Endothelial cell of umbilical vein (primary cell): ENCODE results near the gene LY9. TPM values are rescaled to one million over a fixed set of nuclear protein-coding genes. Genes with fewer than 3 reads are reported as not detected.

Experiments
- BruUV-seq: library from RNA; stranded (reverse); fragments of 400-500 nt; replicated peaks from 2 replicates; lab custom pipeline; 2021; lab: Mats Ljungman, UMichigan
- CTCF ChIA-PET: fragments of 300-600, 350-600 bp; sonication (Branson Sonifier 250); formaldehyde crosslinking; loops from one replicate; lab custom pipeline; 2021; ENCODE audit warnings: antibody characterized with exemption, inconsistent platforms; lab: Charles Lee
- POLR2A ChIA-PET: fragments of 300-600, 350-600 bp; sonication (Branson Sonifier 250); formaldehyde crosslinking; loops from one replicate; lab custom pipeline; 2021; ENCODE audit warnings: antibody characterized with exemption, inconsistent platforms; lab: Charles Lee
- DNase-seq: peaks from one replicate; pipeline ENCODE4 v3.0.0-alpha.2; 2011; ENCODE audit warnings: low read depth, low spot score
- FAIRE-seq: peaks from 2 replicates; lab custom pipeline; 2011; peaks lifted over from hg19 to GRCh38; lab: Jason Lieb, UNC
- H2AFZ ChIP-seq: 2 replicates; pipeline ENCODE4 v1.6.0; 2012; ENCODE audit warnings: low read depth, low read length, control low read depth, inconsistent platforms
- H3K27ac ChIP-seq: 2 replicates; pipeline ENCODE4 v1.5.1; 2011; ENCODE audit warnings: low read depth, mild to moderate bottlenecking, control low read depth, low read length, moderate library complexity; ENCODE audit not compliant: insufficient read depth
- H3K27me3 ChIP-seq, 2 experiments: 2 replicates each; pipeline versions ENCODE4 v1.6.0 to v1.6.1; 2011; ENCODE audit warnings: low read length in 2 of 2, mixed read lengths in 1 of 2; ENCODE audit not compliant: control insufficient read depth in 2 of 2, insufficient read depth in 2 of 2
- H3K36me3 ChIP-seq, 2 experiments: 2 replicates in 1 of 2; 3 replicates in 1 of 2; pipeline ENCODE4 v1.5.1; 2011; ENCODE audit warnings: low read length in 2 of 2, mild to moderate bottlenecking in 1 of 2, moderate library complexity in 1 of 2; ENCODE audit not compliant: control insufficient read depth in 2 of 2, insufficient read depth in 2 of 2; ENCODE audit errors: extremely low read depth in 1 of 2
- H3K4me1 ChIP-seq: 3 replicates; pipeline ENCODE4 v1.5.1; 2011; ENCODE audit warnings: mild to moderate bottlenecking, low read length; ENCODE audit not compliant: control insufficient read depth, insufficient read depth; ENCODE audit errors: extremely low read depth
- H3K4me2 ChIP-seq: 2 replicates; pipeline ENCODE4 v1.6.1; 2011; ENCODE audit warnings: low read length, control low read depth, mixed read lengths; ENCODE audit not compliant: insufficient read depth
- H3K4me3 ChIP-seq, 3 experiments: fragments of 200-600 bp in 1 of 3; sonication (generic), shearing (Covaris generic) in 1 of 3; replicated peaks in 1 of 3; 2 replicates each; pipeline ENCODE4 v1.5.1; 2011 to 2016; ENCODE audit warnings: control low read depth in 3 of 3, low read length in 3 of 3, mild to moderate bottlenecking in 2 of 3, inconsistent platforms in 1 of 3, low read depth in 1 of 3, moderate library complexity in 1 of 3; ENCODE audit not compliant: insufficient read depth in 1 of 3
- H3K79me2 ChIP-seq: 2 replicates; pipeline ENCODE4 v1.6.0; 2012; ENCODE audit warnings: low read length, inconsistent platforms; ENCODE audit not compliant: control insufficient read depth, insufficient read depth
- H3K9ac ChIP-seq: replicated peaks from 2 replicates; pipeline ENCODE3; 2011; ENCODE audit warnings: low read length, control low read depth; ENCODE audit not compliant: insufficient read depth; ENCODE audit errors: extremely low read depth
- H3K9me1 ChIP-seq: replicated peaks from 3 replicates; pipeline ENCODE4 v1.6.0; 2011; ENCODE audit warnings: mild to moderate bottlenecking, low read length; ENCODE audit not compliant: control insufficient read depth, insufficient read depth; ENCODE audit errors: extremely low read depth
- H3K9me3 ChIP-seq: replicated peaks from 2 replicates; pipeline ENCODE4 v1.5.1; 2012; ENCODE audit warnings: low read length, inconsistent platforms; ENCODE audit not compliant: control insufficient read depth, insufficient read depth
- H4K20me1 ChIP-seq: replicated peaks from 2 replicates; pipeline ENCODE3; 2011; ENCODE audit warnings: mild to moderate bottlenecking, low read length; ENCODE audit not compliant: control insufficient read depth, insufficient read depth; ENCODE audit errors: extremely low read depth
- CTCF ChIP-seq, 2 donors: IDR thresholded peaks; 1 replicate in 1 of 2; 2 replicates in 1 of 2; pipeline ENCODE4 v1.5.1; 2011; ENCODE audit warnings: low read length in 2 of 2, mild to moderate bottlenecking in 2 of 2, moderate library complexity in 2 of 2, control low read depth in 1 of 2, inconsistent platforms in 1 of 2, low read depth in 1 of 2; ENCODE audit not compliant: insufficient read depth in 1 of 2; ENCODE audit errors: extremely low read depth in 1 of 2
- EZH2 ChIP-seq: IDR thresholded peaks from 2 replicates; pipeline ENCODE4 v1.6.1; 2012; ENCODE audit warnings: borderline replicate concordance, low read depth, mild to moderate bottlenecking, moderate library complexity, low read length, inconsistent platforms; ENCODE audit not compliant: severe bottlenecking
- FOS ChIP-seq: IDR thresholded peaks from 2 replicates; pipeline ENCODE4 v1.6.1; 2011; ENCODE audit warnings: mild to moderate bottlenecking, low read length, moderate library complexity, borderline replicate concordance; ENCODE audit not compliant: insufficient read depth
- GATA2 ChIP-seq: IDR thresholded peaks from 2 replicates; pipeline ENCODE4 v1.7.0; 2011; ENCODE audit warnings: low read depth, mild to moderate bottlenecking, moderate library complexity, mixed read lengths, low read length; ENCODE audit not compliant: insufficient read length, insufficient read depth
- JUN ChIP-seq: IDR thresholded peaks from 2 replicates; pipeline ENCODE4 v1.6.1; 2011; ENCODE audit warnings: borderline replicate concordance, low read depth; ENCODE audit not compliant: insufficient read length, insufficient read depth
- MAX ChIP-seq: IDR thresholded peaks from 2 replicates; pipeline ENCODE4 v1.6.1; 2011; ENCODE audit not compliant: insufficient read depth, insufficient read length
- MYC ChIP-seq: IDR thresholded peaks from one replicate; pipeline ENCODE4 v1.6.1; 2011; ENCODE audit warnings: mild to moderate bottlenecking, low read depth, low read length
- POLR2A ChIP-seq: IDR thresholded peaks from 2 replicates; pipeline ENCODE4 v1.6.1; 2012; ENCODE audit warnings: low read depth, mild to moderate bottlenecking, control low read depth, low read length
- POLR2AphosphoS5 ChIP-seq: IDR thresholded peaks from 2 replicates; pipeline ENCODE4 v1.6.1; 2012; ENCODE audit warnings: low read depth, mild to moderate bottlenecking, control low read depth, low read length, moderate library complexity; ENCODE audit not compliant: insufficient read depth
- dilution Hi-C: fragments of 300-500 bp; cut with MboI; formaldehyde crosslinking; loops from one replicate; pipeline ENCODE4 v1.15.0; 2019; ENCODE audit warnings: low sequenced_read_pairs; ENCODE audit not compliant: extremely low pct_ligation_motif_present
- intact Hi-C: fragments of 100-400 bp; cut with micrococcal nuclease; formaldehyde crosslinking; loops from one replicate; pipeline ENCODE4 v1.10.0; 2022
- polyA plus RNA-seq, 4 experiments: library from polyadenylated mRNA; depleted of rRNA in 3 of 4; stranded (reverse) in 3 of 4; unstranded in 1 of 4; fragments of >200 nt; gene quantifications; 2 replicates each; pipeline versions ENCODE4 v1.2.1 to v1.2.3, GENCODE V29; 2011 to 2012; ENCODE audit warnings: missing spikeins in 1 of 4
- total RNA-seq: library from RNA; stranded (reverse); gene quantifications from 2 replicates; pipeline ENCODE4 v1.2.3, GENCODE V29; 2021

Gene LY9
- total and polyA plus RNA-seq, 2 donors (not counting 3 experiments of a cell fraction or from before 2014, with no cell fraction given), result not detected

- TF ChIP-seq GATA2 (no peak), MAX (no peak), EZH2 (no peak), JUN (no peak), FOS (no peak), POLR2AphosphoS5 (no peak), CTCF (IDR thresholded peaks at IDR 0.05; ENCODE audit: extremely low read depth in 1 of 2, insufficient read depth in 1 of 2, low read depth in 1 of 2, low read length in 2 of 2) (no peak), MYC (no peak), POLR2A (no peak)
- no peaks in the 10 kb centered on the region for H3K79me2 ChIP-seq
- no peaks in the 10 kb centered on the region for H3K36me3 ChIP-seq
- dilution Hi-C loops, result no loop called here
- no peak overlapping the region for H3K4me3 ChIP-seq
- CTCF ChIA-PET, result no interaction called here
- H3K9me3 ChIP-seq, result no peaks in the 10 kb centered on the region
- no peak overlapping the region for H2AFZ ChIP-seq
- DNase-seq (no peak), FAIRE-seq (no peak)
- H3K9me1 ChIP-seq, result no peaks in the 10 kb centered on the region
- POLR2A ChIA-PET, result no interaction called here
- H3K4me2 ChIP-seq, result no peak overlapping the region
- H3K27me3 ChIP-seq, result peaks cover 2 to 7% of the 10 kb centered on the region in 2 experiments
- no peaks in the 10 kb centered on the region for H4K20me1 ChIP-seq
- no peak overlapping the region for H3K27ac ChIP-seq
- no peak overlapping the region for H3K9ac ChIP-seq
- BruUV-seq, result no TSS peak
- intact Hi-C loops, result no loop called here
- no peaks in the 10 kb centered on the region for H3K4me1 ChIP-seq
Measured at GRCh38 chr1:160750608-160751007, 45.4 kb upstream of the LY9 start.
